Activated T-helper 9 cell treated with anti-CD3 and anti-CD28 coated beads, Interleukin-2, amount 50 U/mL, for 16 hours (primary cell): ENCODE measurements around the gene ARHGAP42.
"Not testable (repeated sequence)": the region's sequence is repeated elsewhere in the genome, so short reads cannot be mapped to it uniquely, and the experiment has no call there.

Experiments
- DNase-seq: peaks from one replicate; pipeline ENCODE4 v3.0.0-alpha.2; 2020; ENCODE audit warnings: low read depth

The ARHGAP42 gene

DNA sequence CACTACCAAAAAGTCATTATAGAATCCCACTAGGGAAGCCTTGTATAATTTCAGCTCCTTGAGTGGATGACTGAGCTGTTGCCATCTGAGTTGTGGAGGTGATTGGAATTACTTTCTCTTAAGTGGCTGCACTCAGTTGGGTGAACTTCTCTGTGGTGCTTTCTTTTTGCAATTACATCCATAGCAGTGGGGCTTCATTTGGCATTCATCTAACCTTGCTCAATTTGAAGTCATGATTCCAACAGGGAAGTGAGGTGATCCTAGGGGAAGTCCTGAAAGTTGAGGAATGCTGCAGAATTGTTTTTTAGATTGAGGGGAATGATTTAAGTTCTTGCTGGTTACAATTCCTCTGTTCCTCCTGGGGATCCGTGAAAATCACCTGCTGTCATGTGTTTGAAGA, 39.6 kb downstream of the ARHGAP42 start:
- DNase-seq: no peak

DNA sequence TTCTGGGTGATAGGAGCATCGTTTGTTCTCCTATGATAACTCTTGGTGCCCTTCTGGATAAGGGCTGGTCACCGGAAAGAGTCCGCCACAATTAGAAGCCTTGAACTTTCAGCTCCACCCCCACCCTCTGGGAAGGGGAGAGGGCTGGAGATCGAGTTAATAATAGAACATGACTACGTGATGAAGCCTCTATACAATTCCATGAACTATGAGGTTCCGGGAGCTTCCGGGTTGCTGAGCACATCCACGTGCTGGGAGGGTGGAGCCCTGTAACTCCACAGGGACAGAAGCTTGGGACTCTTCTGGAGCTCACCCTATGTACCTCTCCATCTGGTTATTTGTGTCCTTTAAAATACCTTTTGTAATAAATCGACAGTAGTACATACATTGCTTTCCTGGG, 40.3 kb downstream of the ARHGAP42 start:
- DNase-seq: no peak

DNA sequence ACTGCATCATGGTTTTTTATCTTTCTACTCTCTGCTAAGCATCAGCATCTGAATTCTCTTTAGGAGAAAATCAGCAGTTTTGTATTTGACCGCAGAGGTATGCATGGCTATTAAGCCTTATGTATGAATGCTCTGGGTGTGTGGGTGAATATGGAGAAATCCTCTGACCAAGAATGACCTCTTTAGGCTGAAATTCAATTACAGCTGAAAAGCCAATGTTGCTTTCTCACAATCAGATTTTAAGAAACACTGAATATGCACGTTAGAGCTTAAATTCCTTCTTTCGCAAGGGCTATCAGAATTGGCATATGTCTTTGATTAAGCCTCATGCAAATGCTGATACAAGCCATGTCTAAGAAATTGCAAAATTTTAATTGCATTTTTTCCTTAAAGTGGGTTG, 43.2 kb downstream of the ARHGAP42 start:
- no peak for DNase-seq

DNA sequence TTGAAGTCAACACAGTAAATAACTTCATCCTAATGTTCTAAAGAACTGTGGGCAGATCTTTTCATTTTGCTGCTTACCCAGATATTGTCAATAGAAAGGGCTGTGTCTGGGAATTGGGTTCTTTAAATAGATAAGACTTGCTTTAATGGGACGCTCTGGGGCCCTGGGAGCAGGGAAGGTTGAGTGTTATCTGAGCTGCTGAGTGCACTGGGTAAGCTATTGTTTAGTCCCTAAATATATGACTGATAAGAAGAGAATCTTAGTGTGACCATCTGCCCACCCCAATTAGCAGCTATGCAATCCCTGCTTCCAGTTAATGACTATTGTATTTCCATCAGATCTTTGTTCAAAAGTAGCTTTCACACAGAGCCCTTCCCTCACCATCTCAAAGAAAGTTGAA, 44.4 kb downstream of the ARHGAP42 start:
- DNase-seq: no peak

DNA sequence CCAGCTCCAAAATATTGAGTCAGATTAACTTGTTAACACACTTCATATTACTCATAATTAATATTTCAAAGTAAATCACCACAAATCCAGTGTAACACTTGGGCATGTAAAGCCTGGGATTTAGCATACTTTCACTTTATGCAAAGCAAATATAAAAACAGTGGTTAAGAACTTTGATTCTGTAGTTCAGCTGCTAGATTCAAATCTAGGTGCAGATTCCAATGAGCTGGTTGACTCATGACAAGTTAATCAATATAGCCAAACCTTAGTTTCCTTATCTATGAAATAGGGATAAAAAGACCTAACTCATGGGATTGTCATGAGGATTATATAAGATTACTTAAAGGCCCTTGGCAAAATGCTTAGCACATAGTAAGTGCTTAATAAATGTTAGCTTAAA, 45.9 kb downstream of the ARHGAP42 start:
- no peak for DNase-seq

DNA sequence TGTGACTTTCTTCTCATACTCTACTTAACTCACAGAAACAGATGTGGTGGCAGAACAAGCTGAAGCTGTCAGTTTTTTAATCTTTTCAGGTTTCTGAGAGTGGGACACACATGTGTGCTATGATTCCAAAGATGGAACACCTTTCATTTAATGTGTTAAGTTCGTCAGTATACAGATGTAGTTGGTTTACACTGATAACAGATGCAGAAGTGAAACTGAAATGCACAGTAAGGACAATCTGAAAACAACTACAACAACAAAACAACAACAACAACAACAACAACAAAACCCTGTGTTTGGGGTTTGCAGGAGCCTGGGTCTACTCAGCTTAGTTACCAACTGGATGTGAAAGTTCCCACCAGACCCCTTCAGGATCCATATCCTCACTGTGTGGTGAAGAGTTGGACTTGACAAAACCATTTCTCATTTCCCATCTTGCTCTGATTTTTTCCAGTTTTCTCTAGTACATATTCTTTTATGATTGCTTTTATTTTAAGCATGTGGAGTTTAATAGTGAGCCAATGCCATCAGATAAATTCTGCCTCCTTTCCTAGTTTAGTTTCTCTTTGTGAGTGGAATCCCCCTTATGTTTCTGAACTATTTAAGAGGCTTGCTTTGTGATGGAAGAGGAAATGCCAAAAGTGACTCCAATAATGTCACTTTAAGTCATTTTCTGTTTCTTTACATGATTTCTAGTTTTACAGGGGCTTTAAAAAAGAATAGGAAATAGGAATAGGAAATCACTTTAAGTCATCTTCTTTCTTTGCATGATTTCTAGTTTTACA, 47.8 kb downstream of the ARHGAP42 start:
- no peak for DNase-seq

DNA sequence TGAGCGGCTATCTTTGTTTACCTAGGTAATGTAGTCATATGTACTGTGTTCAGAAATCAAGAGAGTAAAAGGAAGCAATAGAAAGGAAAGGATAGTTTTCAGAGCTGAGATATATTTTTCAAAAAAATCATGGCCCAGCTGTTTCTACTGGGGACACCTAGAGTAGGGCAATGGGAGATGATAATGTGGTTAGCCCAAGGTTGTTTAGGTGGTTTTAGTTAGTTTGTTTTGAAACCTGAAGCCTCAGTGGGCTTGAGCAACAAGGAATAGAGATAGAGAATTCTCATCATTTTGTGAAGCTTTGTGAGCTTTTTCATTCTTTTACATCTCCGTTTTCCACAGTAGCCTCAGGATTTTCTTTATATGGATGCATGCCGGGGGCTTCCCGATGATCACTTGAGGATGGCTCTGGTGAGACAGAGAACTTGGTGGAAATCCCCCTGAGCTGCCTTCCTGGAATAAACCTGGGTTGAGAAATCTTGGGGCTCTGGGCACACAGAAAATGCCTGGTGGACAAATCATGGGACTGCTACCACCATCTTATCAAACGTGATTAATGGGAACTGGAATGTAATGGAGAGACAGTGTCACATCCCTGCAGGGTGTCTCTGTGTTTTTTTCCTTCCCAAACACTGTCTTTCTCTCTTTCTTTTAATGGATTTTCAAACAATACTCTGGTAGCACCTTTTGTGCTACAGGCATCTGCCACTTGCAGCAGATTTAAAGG, 49.0 kb downstream of the ARHGAP42 start:
- DNase-seq: no peak

DNA sequence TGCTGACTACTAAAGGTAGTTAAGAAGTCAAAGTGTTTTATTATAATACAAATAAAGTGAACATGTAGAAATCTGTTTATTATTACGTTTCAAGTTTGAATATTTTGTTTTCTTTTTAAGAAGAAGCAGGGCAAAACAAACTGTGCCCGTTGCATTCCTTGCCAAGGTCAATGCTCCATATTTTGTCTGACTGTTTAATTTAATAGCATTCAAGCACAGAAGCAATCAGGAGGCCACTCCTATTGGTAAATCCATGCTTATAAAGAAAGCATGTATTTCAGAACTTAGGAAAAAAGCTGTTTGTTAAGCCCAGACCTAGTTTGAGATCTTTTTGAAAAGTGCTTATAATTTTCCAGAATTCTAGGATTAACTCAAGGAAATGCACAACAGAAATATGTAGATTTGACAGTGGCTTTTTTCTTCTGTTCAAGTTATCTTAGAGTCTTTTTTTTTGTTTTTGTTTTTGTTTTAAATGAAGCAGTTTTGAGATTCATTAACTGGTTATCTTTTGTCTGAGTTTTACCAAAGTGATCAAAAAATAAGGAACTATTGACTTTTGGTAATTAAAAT, 51.7 kb downstream of the ARHGAP42 start:
- no peak for DNase-seq

DNA sequence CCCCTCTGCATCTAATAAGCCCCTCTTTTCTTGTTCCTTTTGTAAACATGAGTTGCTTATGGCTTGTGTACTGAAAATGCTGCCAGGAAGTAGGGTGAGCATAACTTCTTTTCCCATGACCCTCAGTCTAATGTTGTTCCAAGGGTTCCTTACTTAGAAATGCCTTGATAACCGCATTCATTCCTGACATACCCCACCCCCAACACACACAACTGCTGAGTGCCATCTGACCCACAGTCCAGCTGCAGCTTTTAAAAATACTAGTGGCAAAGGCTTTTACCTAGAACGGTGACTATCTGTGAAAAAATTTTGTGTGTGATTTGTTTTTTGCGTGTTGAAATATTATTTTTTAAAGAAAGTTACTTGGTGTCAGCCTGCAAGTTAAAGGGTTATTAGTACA, 52.6 kb downstream of the ARHGAP42 start:
- DNase-seq: no peak

DNA sequence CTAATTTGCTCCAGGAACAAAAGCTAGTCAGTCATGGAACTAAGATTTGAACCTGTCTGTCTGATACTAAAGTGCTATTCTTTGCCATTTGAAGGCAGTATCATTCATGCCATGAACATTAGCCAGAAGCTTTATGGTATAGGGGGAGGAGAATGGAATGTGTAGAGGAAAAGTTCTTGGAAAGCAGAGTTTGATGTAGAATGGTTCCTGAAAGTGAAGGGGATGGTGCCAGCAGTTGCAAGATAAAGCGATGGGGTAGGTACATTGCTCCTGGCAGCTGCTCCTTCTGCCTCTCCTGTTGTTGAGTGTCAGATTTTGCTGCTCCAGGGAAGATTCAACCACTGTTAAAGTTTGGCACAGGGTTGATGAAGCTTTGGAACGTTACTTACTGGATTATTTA, 53.4 kb downstream of the ARHGAP42 start:
- no peak for DNase-seq

DNA sequence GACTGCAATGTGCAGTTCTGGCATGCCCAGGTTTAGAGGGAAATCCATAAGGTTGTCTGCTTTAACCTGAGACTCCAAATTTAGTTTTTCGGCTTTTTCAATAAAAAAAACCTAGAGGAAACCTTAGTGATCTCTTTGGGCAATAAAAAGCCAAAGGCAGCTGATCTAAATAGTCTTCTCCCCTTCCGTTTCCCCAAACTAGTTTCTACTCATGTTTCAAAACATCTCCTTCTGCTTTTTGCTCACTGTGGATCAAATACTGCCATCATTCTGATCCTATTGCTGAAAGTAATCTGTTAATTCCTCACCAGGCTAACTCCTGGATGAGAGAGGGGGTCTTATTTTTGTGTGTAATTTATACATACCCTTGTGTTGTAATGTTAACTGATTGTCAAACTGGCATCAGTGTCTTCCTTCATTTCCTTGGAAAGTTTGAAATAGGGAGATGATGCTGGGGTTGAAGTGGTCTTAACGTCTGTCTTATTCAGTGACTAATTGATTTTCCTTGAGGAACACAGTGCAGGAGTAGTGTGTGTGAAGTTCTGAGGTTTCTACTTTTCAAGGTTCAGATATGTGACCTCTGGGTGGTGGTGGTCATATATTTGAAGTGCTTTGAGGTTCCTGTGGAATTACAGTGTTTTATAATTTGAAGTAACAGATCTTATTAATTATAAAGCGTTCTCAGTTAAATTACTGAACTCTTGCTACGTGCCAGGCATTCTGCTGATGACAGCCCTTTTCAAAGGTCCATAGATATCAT, 55.0 kb downstream of the ARHGAP42 start:
- no peak for DNase-seq

DNA sequence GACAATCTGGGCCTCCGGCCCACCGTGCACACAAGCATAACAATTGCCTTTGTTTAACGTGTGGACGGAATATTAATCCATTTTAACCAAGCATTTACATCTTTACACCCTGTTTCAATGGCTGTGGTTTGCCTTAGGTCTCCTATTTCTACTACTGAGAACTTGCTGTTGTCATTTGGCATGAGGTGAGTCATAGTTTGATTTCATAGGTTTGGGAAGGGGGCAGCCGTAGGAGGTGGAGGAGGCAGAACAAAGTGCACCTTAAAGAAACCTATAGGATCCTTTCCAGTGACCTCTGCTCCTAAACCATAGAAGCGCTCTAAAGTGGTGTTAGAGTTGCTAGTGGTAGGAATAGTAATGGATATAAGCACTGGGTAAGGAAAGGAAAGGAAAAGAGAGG, 59.4 kb downstream of the ARHGAP42 start:
- DNase-seq: no peak

DNA sequence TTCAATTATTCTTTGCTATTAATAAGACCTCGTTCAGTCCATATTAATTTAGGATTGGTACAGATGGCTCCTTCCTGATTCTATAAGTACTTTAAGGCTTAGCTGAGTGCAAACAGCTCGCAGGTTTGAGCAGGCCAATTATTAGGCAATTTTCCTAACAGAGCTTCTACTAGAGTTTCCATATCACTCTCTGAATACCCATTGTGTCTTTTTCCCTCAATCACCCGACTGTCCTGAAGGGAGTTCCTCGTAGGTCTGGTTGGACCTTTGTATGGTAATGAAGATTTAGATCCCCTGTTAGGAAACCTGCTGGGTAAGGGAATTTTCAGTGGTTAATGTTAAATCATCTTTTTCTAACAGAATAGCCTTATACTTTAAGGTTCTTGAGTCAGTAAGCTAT, 61.1 kb downstream of the ARHGAP42 start:
- no peak for DNase-seq

DNA sequence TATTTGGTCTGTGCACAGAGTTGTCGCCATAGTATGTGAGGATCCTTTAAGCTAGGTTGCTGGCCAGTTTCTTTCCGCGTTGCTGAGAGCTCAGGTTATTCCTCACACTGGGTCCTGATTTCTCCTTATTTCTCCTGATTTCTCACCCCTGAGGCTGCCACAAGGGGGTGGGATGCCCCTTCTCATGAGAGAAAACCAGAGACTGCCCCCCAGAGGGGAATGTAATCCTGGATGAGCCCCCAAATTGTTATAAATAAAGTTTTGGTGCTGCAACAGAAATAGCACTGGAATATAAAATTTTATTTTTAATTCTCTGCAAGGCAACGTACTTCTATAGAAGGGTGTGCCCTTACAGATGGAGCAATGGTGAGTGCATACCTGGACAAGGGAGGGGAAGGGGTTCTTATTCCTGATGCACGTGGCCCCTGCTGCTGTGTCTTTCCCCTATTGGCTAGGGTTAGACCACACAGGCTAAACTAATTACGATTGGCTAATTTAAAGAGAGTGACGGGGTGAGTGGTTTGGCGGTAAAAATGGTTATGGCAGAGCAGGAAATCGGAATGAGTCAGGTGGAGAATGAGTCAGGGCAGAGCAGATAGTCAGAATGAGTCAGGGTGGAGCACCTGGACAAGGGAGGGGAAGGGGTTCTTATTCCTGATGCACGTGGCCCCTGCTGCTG, 62.9 kb downstream of the ARHGAP42 start:
- not testable (repeated sequence) for DNase-seq

DNA sequence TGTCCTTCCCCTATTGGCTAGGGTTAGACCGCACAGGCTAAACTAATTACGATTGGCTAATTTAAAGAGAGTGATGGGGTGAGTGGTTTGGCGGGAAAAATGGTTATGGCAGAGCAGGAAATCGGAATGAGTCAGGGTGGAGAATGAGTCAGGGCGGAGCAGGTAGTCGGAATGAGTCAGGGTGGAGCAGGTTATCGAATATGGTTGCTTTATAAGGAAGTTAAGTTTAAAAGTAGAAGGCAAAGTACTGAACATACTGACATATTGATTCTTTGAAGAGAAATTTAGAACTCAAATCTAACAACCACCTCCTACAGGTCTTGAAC, 63.4 kb downstream of the ARHGAP42 start:
- not testable (repeated sequence) for DNase-seq

DNA sequence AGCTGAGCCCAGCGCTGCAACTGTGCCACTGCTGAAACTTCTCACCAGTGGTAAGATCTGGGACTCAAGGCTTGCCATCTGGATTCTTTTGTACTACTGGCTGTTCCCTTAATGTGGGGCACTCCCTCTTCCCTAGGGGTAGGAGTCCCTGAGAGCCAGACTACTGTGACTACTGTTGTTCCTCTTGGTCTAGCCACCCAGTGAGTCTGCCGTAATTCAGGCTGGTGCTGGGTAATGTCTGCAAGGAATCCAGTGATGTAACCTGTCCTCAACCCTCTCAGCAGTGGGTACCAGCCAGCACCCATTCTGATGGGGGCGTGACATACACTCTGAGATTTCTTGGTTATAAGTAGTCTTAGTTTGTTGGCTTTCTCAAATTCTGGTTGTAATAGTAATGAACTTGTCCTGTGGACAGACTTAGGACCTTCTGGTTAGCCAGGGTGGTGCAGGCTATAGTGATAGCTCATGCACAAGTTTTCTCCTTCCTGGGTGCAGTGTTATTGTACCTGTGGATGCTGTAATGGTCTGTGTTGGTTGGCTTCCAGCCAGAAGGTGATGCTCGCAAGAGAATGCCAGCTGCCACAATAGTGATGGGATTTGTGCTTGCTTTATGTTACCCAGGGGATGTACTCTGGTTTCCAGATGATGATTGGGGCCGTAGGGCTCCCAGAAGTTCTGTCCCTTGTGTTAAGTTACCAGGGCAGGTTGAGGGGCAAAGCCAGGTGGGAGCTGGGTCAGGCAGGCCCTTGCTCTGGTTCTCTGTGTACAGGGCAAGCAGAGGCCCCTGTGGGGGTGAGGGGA, 65.5 kb downstream of the ARHGAP42 start:
- DNase-seq: no peak

DNA sequence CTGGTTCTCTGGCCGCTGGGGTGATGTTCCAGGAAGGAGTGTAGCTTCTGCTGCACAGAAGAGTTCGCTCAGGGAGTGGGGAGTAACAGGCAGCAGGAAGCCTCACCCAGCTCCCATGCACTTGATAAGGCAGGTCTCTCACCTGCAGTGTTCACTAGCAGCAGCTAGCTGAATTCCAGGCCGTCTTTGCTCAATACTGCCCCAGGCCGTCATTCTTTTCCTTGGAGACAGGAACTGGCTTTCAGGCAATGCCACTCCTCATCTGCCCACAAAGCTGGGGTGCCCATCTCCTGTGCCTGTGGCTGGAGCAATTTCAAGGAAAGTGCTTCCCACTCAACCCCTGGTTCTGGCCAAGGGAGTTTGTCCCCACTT, 66.1 kb downstream of the ARHGAP42 start:
- DNase-seq: no peak

DNA sequence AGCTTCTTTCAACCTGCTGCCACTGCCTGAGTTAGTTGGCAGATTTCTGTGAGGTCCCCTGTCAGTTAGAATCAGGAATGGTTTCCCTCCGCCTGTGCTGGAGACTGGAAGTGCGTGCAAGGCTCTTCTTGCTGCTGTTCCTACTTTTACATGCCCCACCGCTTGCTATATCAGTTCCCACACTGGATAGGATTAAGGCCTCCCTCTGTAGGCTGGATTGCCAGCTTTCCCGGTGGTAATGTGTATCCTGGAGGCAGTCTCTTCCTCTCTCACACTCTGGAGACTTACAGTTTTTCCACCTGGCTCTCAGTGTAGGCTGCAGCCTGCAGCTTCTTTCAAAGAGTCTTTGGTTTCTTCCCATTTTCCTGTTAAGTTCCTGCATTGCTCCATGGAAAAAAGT, 66.5 kb downstream of the ARHGAP42 start:
- no peak for DNase-seq

DNA sequence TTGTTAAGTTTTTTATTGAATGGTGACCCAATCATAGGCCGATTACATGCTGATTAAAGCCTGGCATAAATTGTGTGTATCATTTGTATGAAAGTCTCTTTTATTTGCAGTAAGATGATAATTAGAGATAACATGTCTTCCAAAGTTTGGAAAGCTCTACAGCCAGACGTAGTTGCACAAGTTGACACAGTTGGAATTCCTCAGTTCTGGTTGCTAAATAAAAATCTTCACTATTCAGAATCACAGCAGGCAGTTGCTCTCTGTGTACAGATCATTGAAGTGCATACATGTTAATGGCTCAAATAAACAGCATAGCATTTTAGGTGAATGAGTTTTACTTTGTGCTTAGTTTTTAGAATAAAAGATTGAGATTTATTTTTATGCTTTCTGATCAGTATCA, 69.5 kb downstream of the ARHGAP42 start:
- DNase-seq: no peak

DNA sequence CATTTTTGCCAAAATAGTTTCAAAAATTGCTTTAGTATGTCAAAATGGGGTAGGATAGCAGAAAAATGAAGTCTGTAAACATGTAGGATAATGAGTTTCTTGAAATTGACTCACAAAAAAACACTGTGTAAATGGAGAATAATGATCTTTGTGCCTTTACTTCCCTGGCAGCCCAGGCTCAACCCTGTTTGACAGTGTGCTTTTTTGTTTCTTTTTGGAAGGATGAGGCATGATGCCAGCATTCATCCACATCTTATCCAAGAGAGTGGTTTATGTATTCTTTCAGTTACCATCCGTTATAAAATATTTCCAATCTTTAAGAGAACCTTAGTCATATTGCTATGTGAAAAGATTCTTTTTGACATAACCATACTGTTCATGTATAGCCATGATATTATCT, 70.6 kb downstream of the ARHGAP42 start:
- no peak for DNase-seq

DNA sequence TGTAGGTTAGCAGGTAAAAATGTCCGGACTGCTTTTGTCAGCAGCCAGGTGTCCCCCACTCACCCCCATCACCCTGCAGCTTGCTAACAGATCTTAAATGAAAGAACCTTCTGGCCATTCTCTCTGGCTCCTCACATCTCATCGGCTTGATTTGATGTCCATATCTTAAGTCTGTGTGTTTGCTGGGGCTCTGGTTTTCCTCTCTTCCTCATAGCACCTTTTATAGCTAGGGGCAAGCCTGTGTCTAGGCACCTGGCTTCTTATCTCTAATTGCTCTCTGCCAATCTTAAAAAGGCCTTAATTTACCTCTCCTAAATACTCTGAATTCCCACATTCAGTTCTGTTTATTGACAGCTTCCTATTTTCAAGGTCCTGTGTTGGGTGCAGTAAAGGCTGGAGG, 72.0 kb downstream of the ARHGAP42 start:
- DNase-seq: no peak
